Large intestine (tissue), 3 donors: Measurements from ENCODE around the gene CCDC134. TPM values are rescaled to one million over a fixed set of nuclear protein-coding genes. Genes with fewer than 3 reads are reported as not detected.
"Not testable (repeated sequence)": the region's sequence is repeated elsewhere in the genome, so short reads cannot be mapped to it uniquely, and the experiment has no call there.

Experiments used
- DNase-seq, 2 donors: peaks; one replicate each; pipeline versions ENCODE4 v3.0.0 to v3.0.0-alpha.2; 2013
- H3K27ac ChIP-seq: one replicate; pipeline ENCODE4 v1.5.1; 2013; ENCODE audit warnings: low read length
- H3K27me3 ChIP-seq: 2 replicates; pipeline ENCODE4 v1.6.1; 2013; ENCODE audit warnings: low read length; ENCODE audit not compliant: control insufficient read depth, insufficient read depth
- H3K36me3 ChIP-seq: 2 replicates; pipeline ENCODE4 v1.6.1; 2013; ENCODE audit warnings: low read length; ENCODE audit not compliant: control insufficient read depth, insufficient read depth
- H3K4me1 ChIP-seq: one replicate; pipeline ENCODE4 v1.6.1; 2013; ENCODE audit warnings: low read length; ENCODE audit not compliant: control insufficient read depth, insufficient read depth
- H3K4me3 ChIP-seq: one replicate; pipeline ENCODE4 v1.5.1; 2013; ENCODE audit warnings: low read length
- H3K9me3 ChIP-seq: one replicate; pipeline ENCODE4 v1.6.1; 2013; ENCODE audit warnings: mild to moderate bottlenecking, low read depth, low read length, moderate library complexity; ENCODE audit not compliant: control insufficient read depth
- WGBS: methylation state at CpG from one replicate; pipeline ENCODE4 v1.1.5; 2013; ENCODE audit warnings: low lambda C conversion rate; ENCODE audit not compliant: insufficient coverage; 5-methylcytosine and 5-hydroxymethylcytosine counted together
- polyA plus RNA-seq: library from polyadenylated mRNA; unstranded; fragments of 120-200 nt; gene quantifications from one replicate; pipeline ENCODE4 v1.2.1, GENCODE V29; 2013

The CCDC134 gene
- polyA plus RNA-seq, 1 donor: 7.2 TPM

GRCh38 chr22:41857860-41858199 lies 57.4 kb downstream of the CCDC134 start:
- peaks cover 33% of the 10 kb centered on the region for H3K4me1 ChIP-seq
- no peak for DNase-seq
- H3K36me3 ChIP-seq: no peaks in the 10 kb centered on the region
- no peak overlapping the region for H3K27ac ChIP-seq
- H3K4me3 ChIP-seq: no peak overlapping the region
- H3K9me3 ChIP-seq: no peaks in the 10 kb centered on the region
- H3K27me3 ChIP-seq: no peaks in the 10 kb centered on the region

GRCh38 chr22:41862160-41862529 lies 61.7 kb downstream of the CCDC134 start:
- H3K9me3 ChIP-seq: no peaks in the 10 kb centered on the region
- DNase-seq: peak in 1 of 2 donors; percentile 54
- no peaks in the 10 kb centered on the region for H3K27me3 ChIP-seq
- no CpG with 5 or more reads among the region's 4 CpGs for WGBS
- peaks cover 15% of the 10 kb centered on the region for H3K36me3 ChIP-seq
- H3K4me3 ChIP-seq: no peak overlapping the region
- H3K27ac ChIP-seq: peak overlapping the region; percentile 54
- H3K4me1 ChIP-seq: peaks cover 24% of the 10 kb centered on the region

GRCh38 chr22:41862530-41863266 lies 62.2 kb downstream of the CCDC134 start:
- Histone ChIP-seq H3K4me1 (peaks cover 20% of the 10 kb centered on the region), H3K36me3 (peaks cover 17% of the 10 kb centered on the region), H3K9me3 (no peaks in the 10 kb centered on the region), H3K27ac (peak overlapping the region; percentile 54), H3K4me3 (no peak overlapping the region), H3K27me3 (no peaks in the 10 kb centered on the region)
- WGBS: no CpG with 5 or more reads among the region's 11 CpGs
- DNase-seq: no peak

GRCh38 chr22:41863472-41863871 lies 63.0 kb downstream of the CCDC134 start:
- Histone ChIP-seq H3K4me3 (no peak overlapping the region), H3K27me3 (no peaks in the 10 kb centered on the region), H3K36me3 (peaks cover 24% of the 10 kb centered on the region), H3K4me1 (peaks cover 20% of the 10 kb centered on the region), H3K27ac (no peak overlapping the region), H3K9me3 (no peaks in the 10 kb centered on the region)
- no peak for DNase-seq
- no CpG with 5 or more reads among the region's 2 CpGs for WGBS

GRCh38 chr22:41868556-41868955 lies 68.1 kb downstream of the CCDC134 start:
- Histone ChIP-seq H3K27me3 (no peaks in the 10 kb centered on the region), H3K36me3 (peaks cover 48% of the 10 kb centered on the region), H3K9me3 (no peaks in the 10 kb centered on the region), H3K4me1 (no peaks in the 10 kb centered on the region), H3K4me3 (no peak overlapping the region), H3K27ac (no peak overlapping the region)
- no peak for DNase-seq
- WGBS: no CpG with 5 or more reads among the region's 10 CpGs

GRCh38 chr22:41870081-41870480 lies 69.6 kb downstream of the CCDC134 start:
- H3K4me3 ChIP-seq, H3K9me3 ChIP-seq, H3K27me3 ChIP-seq, DNase-seq, H3K4me1 ChIP-seq, H3K27ac ChIP-seq: not testable (repeated sequence)
- peaks cover 55% of the 10 kb centered on the region for H3K36me3 ChIP-seq
- no CpG with 5 or more reads among the region's 1 CpG for WGBS

- no CpG with 5 or more reads among the region's 4 CpGs for WGBS
- no peaks in the 10 kb centered on the region for H3K4me1 ChIP-seq
- no peak overlapping the region for H3K4me3 ChIP-seq
- H3K36me3 ChIP-seq: peaks cover 60% of the 10 kb centered on the region
- no peak for DNase-seq
- no peak overlapping the region for H3K27ac ChIP-seq
- no peaks in the 10 kb centered on the region for H3K27me3 ChIP-seq
- no peaks in the 10 kb centered on the region for H3K9me3 ChIP-seq
These were observed 70.3 kb downstream of the CCDC134 start for GRCh38 chr22:41870786-41871185.

GRCh38 chr22:41873391-41873790 lies 72.9 kb downstream of the CCDC134 start:
- Histone ChIP-seq H3K36me3 (peaks cover 64% of the 10 kb centered on the region), H3K27ac (no peak overlapping the region), H3K27me3 (no peaks in the 10 kb centered on the region), H3K9me3 (no peaks in the 10 kb centered on the region), H3K4me1 (no peaks in the 10 kb centered on the region), H3K4me3 (no peak overlapping the region)
- WGBS: no CpG with 5 or more reads among the region's 5 CpGs
- no peak for DNase-seq

GRCh38 chr22:41874090-41874489 lies 73.6 kb downstream of the CCDC134 start:
- Histone ChIP-seq H3K9me3 (no peaks in the 10 kb centered on the region), H3K27ac (no peak overlapping the region), H3K27me3 (no peaks in the 10 kb centered on the region), H3K36me3 (peaks cover 63% of the 10 kb centered on the region), H3K4me3 (no peak overlapping the region), H3K4me1 (no peaks in the 10 kb centered on the region)
- no CpG with 5 or more reads among the region's 2 CpGs for WGBS
- no peak for DNase-seq

GRCh38 chr22:41875531-41876270 lies 75.2 kb downstream of the CCDC134 start:
- Histone ChIP-seq H3K4me3 (no peak overlapping the region), H3K9me3 (no peaks in the 10 kb centered on the region), H3K27ac (no peak overlapping the region), H3K27me3 (no peaks in the 10 kb centered on the region), H3K4me1 (no peaks in the 10 kb centered on the region), H3K36me3 (peaks cover 70% of the 10 kb centered on the region)
- no peak for DNase-seq
- WGBS: 100% methylated on average over 1 of the region's 10 CpGs
